H1 (cell line): ENCODE data around the gene PACSIN1. TPM values are rescaled to one million over a fixed set of nuclear protein-coding genes. Genes with fewer than 3 reads are reported as not detected.

ENCODE experiments used
- CHD7 ChIP-seq: fragments of 300-600 bp; sonication (generic); IDR thresholded peaks from 2 replicates; pipeline ENCODE4 v1.7.1; 2012; ENCODE audit warnings: low read length, moderate library complexity, mild to moderate bottlenecking, inconsistent platforms; ENCODE audit not compliant: insufficient replicate concordance
- CREB1 ChIP-seq: IDR thresholded peaks from 2 replicates; pipeline ENCODE4 v1.6.1; 2012; ENCODE audit warnings: inconsistent platforms
- POU5F1 ChIP-seq: IDR thresholded peaks from 2 replicates; pipeline ENCODE4 v1.6.1; 2011; ENCODE audit warnings: low read depth, mild to moderate bottlenecking, low read length, moderate library complexity
- SP4 ChIP-seq: IDR thresholded peaks from 2 replicates; pipeline ENCODE4 v1.6.1; 2012; ENCODE audit warnings: low read length, inconsistent platforms
- TBP ChIP-seq: IDR thresholded peaks from 2 replicates; pipeline ENCODE4 v1.6.1; 2011; ENCODE audit warnings: low read depth, low read length, improper control_type of control experiment
- polyA plus RNA-seq, 7 experiments: library from polyadenylated mRNA; depleted of rRNA in 3 of 7; stranded (reverse) in 5 of 7; unstranded in 2 of 7; fragments of >200 nt in 5 of 7; fragments of 200-250 nt in 2 of 7; gene quantifications; 1 replicate in 5 of 7; 2 replicates in 1 of 7; 4 replicates in 1 of 7; pipeline versions ENCODE4 v1.2.1 to v1.2.3, GENCODE V29; 2011 to 2013; ENCODE audit warnings: missing spikeins in 2 of 7, mixed read lengths in 2 of 7
- total RNA-seq: library from RNA; stranded (reverse); fragmentation: NEBNext Ultra II Directional; extraction: Animal tissue kit (Norgen Biotek cat#: 25700); gene quantifications from 2 replicates; pipeline ENCODE4 v1.2.1, GENCODE V29; 2021
- TF ChIP-seq, protein P1 (sequence below): IDR thresholded peaks from 2 replicates; pipeline ENCODE4 v1.6.1; 2012; ENCODE audit warnings: low read length, inconsistent platforms

Gene PACSIN1
- total and polyA plus RNA-seq, 2 of the 8 experiments (the other 6 are each of a cell fraction or from before 2014, with no cell fraction given), result 5.9 to 11.1 TPM

DNA sequence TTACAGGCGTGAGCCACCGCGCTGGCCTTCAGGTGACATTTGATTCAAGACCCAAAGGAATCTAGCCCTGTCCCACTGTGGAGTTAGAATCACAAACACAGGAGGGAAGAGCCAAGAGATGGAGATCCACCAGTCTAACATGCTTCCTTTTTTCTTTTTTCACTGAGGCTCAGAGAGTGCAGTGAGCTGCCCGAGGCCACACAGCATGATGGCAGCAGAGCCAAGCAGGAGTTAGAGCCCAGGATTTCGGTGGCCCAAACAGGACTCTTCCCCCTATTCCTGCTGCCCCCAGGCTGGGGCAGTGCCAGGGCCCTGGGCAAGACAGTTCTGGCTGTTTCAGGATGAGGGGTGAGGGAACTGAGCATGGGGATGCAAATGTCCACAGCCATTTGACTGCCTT is 98.3 kb downstream of the PACSIN1 start (continued):
- TF ChIP-seq CHD7, result no peak
- no peak for TF ChIP-seq POU5F1
- TF ChIP-seq CREB1, result no peak
- no peak for TF ChIP-seq TBP
- TF ChIP-seq SP4, result no peak
- TF ChIP-seq, protein P1, sequence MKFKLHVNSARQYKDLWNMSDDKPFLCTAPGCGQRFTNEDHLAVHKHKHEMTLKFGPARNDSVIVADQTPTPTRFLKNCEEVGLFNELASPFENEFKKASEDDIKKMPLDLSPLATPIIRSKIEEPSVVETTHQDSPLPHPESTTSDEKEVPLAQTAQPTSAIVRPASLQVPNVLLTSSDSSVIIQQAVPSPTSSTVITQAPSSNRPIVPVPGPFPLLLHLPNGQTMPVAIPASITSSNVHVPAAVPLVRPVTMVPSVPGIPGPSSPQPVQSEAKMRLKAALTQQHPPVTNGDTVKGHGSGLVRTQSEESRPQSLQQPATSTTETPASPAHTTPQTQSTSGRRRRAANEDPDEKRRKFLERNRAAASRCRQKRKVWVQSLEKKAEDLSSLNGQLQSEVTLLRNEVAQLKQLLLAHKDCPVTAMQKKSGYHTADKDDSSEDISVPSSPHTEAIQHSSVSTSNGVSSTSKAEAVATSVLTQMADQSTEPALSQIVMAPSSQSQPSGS, result no peak
- TF ChIP-seq, all 59 proteins: peak for 0
